IPS DF 6.9 (cell line): ENCODE measurements around the gene CACTIN.

Source experiments
- DNase-seq: peaks from one replicate; pipeline ENCODE4 v3.0.0-alpha.2; 2013; ENCODE audit warnings: low read depth, low spot score
- H3K27ac ChIP-seq: one replicate; pipeline ENCODE4 v1.5.1; 2013; ENCODE audit warnings: low read length, control low read depth
- H3K27me3 ChIP-seq: 2 replicates; pipeline ENCODE4 v1.6.1; 2013; ENCODE audit warnings: mild to moderate bottlenecking, low read length; ENCODE audit not compliant: control insufficient read depth, insufficient read depth
- H3K36me3 ChIP-seq: 2 replicates; pipeline ENCODE4 v1.6.1; 2013; ENCODE audit warnings: low read length; ENCODE audit not compliant: control insufficient read depth, insufficient read depth
- H3K4me1 ChIP-seq: 2 replicates; pipeline ENCODE4 v1.6.1; 2013; ENCODE audit warnings: low read length; ENCODE audit not compliant: control insufficient read depth, insufficient read depth
- H3K4me3 ChIP-seq: 2 replicates; pipeline ENCODE4 v1.5.1; 2013; ENCODE audit warnings: mild to moderate bottlenecking, low read length
- H3K9me3 ChIP-seq: 2 replicates; pipeline ENCODE4 v1.6.1; 2013; ENCODE audit warnings: low read length, inconsistent platforms; ENCODE audit not compliant: control insufficient read depth, insufficient read depth
- whole genome bisulfite sequencing: extraction: QIAGEN DNeasy Blood & Tissue Kit; methylation state at CpG from one replicate; pipeline ENCODE4 v1.1.7; 2013; ENCODE audit warnings: mixed read lengths, missing lambda C conversion rate; ENCODE audit not compliant: insufficient read length, insufficient coverage; 5-methylcytosine and 5-hydroxymethylcytosine counted together

CACTIN gene

DNA sequence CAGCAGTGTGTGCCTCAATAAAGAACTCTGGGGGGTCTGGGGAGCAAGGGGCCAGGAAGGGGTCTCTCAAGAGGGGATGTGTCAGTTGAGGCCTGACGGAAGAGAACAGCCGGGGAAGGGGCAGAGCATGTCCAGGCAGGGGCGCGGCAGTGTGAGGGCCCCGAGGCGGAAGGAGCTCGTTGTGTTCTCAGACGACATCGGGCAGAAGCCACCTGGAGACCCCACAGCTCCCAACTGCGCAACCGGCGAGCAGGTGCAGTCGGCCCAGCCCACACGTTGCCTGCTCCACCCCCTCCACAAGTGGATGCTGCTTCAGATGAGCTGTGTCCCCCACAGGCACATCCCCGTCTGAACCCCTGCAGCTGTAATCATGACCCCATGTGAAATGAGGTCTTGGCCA, 4.9 kb downstream of the CACTIN start:
- no peak overlapping the region for H3K27ac ChIP-seq
- peaks cover 6% of the 10 kb centered on the region for H3K36me3 ChIP-seq
- no peaks in the 10 kb centered on the region; the same call in 1 of the 2 replicates for H3K4me1 ChIP-seq
- no peaks in the 10 kb centered on the region for H3K27me3 ChIP-seq
- WGBS, result no CpG with 5 or more reads among the region's 15 CpGs
- no peak for DNase-seq
- no peak overlapping the region for H3K4me3 ChIP-seq
- no peaks in the 10 kb centered on the region for H3K9me3 ChIP-seq

DNA sequence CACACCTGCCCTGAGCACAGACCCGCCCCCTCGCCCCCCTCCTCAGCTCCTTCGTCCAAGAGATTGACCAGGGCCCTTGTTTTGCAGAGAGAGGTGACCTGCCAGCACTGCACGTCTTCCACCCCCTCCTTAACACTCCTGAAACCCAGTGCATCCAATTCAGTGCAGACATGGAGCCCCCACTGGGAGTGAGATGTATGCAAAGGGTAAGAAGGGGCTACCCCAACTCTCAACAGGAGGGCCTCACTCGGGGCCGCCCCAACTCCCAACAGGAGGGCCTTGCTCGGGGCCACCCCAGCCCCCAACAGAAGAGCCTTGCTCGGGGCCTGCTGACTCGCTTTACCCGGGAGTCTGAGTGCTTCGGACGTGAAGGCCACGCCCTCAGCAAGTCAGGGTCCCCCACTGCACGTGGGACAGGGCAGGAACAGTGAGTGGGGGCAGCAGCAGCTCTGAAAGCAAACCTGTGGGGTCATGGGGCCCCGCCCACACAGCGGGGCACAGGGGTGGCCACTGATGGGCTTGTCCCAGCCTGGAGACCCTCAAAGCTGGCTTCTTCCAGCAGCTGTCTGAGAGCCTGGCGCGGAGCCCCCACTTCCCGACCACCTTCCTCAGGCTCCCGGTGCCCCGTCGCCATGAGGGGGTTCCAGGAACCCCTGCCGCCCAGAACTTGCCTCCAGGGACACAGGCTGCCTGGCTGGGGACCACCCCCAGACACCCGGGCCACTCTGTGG, 5.6 kb downstream of the CACTIN start:
- peaks cover 6% of the 10 kb centered on the region for H3K36me3 ChIP-seq
- no peak overlapping the region for H3K27ac ChIP-seq

DNA sequence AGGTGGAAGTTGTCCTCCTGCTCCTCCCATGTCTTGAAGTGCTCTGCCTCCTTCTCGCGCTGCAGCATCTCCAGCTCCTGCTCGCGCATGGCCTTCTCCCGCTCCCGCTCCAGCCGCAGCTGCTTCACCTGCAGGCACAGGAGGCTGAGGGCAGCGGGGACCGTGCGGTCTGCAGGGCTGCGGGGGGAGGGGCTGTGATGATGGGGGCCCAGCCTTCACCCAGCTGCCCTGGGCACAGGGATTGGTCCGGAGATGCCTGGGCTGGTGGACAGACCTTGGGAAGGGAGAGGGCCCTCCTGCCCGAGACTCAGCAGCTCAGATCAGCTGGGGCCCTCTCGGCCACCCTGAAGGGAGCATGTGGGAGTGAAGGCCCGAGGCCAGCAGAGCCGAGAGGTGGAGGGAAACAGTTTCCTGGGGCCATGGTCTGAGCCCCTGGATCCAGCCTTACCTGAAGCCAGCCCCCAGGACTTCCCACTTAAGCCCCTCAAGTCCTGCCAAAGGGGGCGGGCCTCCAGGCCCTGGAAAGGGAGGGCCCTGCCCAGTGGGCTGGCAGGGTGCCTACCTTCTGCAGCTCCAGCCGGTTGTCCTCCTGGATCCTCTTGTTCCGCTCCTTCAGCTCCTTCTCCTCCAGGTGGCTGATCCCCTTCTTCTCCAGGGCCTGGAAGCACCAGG, 6.3 kb downstream of the CACTIN start:
- H3K9me3 ChIP-seq, result no peaks in the 10 kb centered on the region
- peaks cover 10% of the 10 kb centered on the region for H3K36me3 ChIP-seq
- WGBS, result no CpG with 5 or more reads among the region's 19 CpGs

More for the DNA sequence above, 5.6 kb downstream of the CACTIN start:
- H3K4me3 ChIP-seq, result no peak overlapping the region
- H3K27me3 ChIP-seq, result no peaks in the 10 kb centered on the region
- H3K9me3 ChIP-seq, result no peaks in the 10 kb centered on the region
- no CpG with 5 or more reads among the region's 24 CpGs for WGBS
- H3K4me1 ChIP-seq, result no peaks in the 10 kb centered on the region; the same call in 1 of the 2 replicates
- DNase-seq, result no peak

DNA sequence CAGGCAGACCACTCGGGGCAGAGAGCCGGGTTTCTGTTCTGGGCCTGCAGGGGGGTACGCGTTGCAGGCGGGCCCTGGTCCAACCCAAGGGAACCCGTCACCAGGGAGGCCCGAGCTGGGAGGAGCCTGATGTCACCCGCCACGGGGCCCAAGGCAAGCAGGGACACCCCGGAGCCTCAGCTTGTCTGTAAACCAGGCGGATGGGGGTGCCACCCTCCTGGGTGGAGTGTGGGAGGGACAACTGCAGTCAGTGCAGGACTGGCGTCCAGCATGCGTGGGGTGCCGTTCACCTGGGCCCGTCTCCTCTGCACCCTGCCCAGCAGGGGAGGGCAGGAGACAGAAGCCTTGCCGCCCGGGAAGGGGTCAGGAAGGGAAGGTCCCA, 7.0 kb downstream of the CACTIN start:
- H3K27ac ChIP-seq, result no peak overlapping the region
- peaks cover 12% of the 10 kb centered on the region for H3K36me3 ChIP-seq
- DNase-seq, result no peak
- no peaks in the 10 kb centered on the region; the same call in 1 of the 2 replicates for H3K4me1 ChIP-seq
- no peaks in the 10 kb centered on the region for H3K27me3 ChIP-seq
- no CpG with 5 or more reads among the region's 17 CpGs for WGBS
- no peaks in the 10 kb centered on the region for H3K9me3 ChIP-seq
- H3K4me3 ChIP-seq, result no peak overlapping the region

More for the DNA sequence above, 6.3 kb downstream of the CACTIN start:
- Histone ChIP-seq H3K4me3 (no peak overlapping the region), H3K27ac (no peak overlapping the region), H3K27me3 (no peaks in the 10 kb centered on the region), H3K4me1 (no peaks in the 10 kb centered on the region; the same call in 1 of the 2 replicates)
- DNase-seq, result no peak

DNA sequence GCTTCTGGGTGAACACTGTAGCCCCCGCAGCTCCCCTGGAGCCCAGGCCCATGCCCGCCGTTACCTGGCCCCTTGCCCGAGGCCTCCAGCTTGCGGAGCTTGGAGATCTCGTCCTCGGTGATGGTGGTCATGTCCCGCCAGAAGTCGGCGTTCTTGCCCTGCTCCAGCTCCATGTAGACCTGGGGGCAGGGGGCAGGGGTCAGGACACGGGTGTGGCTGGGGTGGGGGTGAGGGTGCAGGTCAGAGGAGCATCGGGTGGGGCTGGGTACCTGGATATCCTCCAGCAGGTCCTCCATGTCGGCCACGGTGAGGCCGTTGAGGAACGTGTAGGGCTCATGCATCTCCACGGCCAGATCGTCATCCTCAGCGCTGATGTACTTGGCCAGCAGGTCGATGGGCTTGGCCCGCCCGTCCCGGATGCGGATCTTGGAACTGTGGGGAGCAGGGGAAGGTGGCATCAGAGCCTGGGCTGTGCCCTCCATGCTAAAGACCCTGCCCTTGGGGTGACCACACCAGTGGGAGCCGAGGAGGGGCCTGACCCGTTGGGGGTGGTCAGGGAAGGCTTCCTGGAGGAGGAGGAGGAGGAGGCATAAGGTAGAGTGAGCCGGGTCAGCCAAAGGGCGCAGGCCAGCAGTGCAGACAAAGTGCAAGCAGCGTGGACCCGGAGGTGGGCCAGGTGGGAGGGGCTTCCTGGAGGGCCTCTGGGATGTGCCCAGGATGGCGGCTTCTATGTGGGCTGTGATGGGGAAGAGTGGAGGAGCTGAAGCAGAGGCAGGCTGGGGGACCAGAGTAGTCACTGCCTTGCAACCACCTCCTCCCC, 7.6 kb downstream of the CACTIN start:
- no peaks in the 10 kb centered on the region for H3K9me3 ChIP-seq
- no peak overlapping the region for H3K4me3 ChIP-seq
- H3K36me3 ChIP-seq, result peaks cover 12% of the 10 kb centered on the region
- H3K4me1 ChIP-seq, result no peaks in the 10 kb centered on the region; the same call in 1 of the 2 replicates
- WGBS, result no CpG with 5 or more reads among the region's 31 CpGs
- no peak overlapping the region for H3K27ac ChIP-seq
- H3K27me3 ChIP-seq, result no peaks in the 10 kb centered on the region
- DNase-seq, result no peak

DNA sequence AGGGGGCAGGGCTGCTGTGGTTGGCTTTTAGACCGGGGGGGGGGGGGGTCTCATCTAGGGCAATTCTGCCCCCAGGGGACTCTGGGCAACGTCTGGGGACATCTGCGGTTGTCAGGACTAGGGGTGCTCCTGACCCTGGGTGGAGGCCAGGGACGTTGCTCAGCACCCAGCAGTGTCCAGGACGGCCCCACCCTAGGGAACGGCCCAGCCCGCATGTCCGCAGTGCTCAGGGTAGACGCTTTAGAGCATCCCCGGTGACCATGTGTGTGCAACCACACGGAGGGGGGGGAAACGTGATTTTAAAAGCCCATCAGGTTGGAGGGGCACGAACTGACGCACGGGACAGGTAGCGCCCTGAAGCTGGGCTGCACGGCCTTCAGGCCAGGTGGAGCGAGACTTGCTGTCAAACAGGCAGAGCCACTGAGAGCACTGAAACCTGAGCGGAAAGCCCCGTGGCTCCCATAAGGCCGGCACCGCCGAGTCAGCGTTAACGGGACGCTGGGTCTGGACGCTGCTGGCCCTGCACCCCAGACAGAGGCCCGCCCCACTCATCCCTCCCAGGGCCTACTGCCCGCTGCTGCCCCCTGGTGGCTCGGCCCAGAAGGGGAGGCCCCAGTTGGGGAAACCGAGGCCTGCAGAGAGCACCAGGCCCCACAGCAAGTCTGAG, 8.3 kb downstream of the CACTIN start:
- no peaks in the 10 kb centered on the region for H3K27me3 ChIP-seq
- H3K4me3 ChIP-seq, result no peak overlapping the region
- whole genome bisulfite sequencing, result no CpG with 5 or more reads among the region's 31 CpGs
- no peaks in the 10 kb centered on the region; the same call in 1 of the 2 replicates for H3K4me1 ChIP-seq
- no peaks in the 10 kb centered on the region for H3K9me3 ChIP-seq
- no peak overlapping the region for H3K27ac ChIP-seq
- H3K36me3 ChIP-seq, result peaks cover 7% of the 10 kb centered on the region; the same call in 1 of the 2 replicates
- DNase-seq, result no peak

DNA sequence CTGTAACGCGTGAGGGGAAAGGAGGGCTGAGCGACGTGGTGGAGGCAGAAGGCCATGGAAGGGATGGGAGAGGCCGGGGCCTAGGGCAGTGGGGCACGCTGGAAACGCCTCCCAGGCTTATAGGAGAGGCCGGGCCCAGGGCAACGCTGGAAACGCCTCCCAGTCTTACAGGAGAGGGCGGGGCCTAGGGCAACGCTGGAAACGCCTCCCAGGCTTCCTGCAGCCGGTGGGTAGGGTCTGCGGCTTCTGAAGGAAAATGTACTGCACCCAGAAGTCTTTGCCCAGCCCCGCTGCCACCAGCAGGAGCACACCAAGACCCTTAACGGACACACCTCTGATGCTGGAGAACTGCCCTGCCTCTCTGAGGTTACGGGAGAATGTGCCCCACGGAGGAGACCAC, 9.1 kb downstream of the CACTIN start:
- Histone ChIP-seq H3K27me3 (no peaks in the 10 kb centered on the region), H3K27ac (no peak overlapping the region), H3K36me3 (peaks cover 7% of the 10 kb centered on the region; the same call in 1 of the 2 replicates), H3K9me3 (no peaks in the 10 kb centered on the region), H3K4me3 (no peak overlapping the region), H3K4me1 (no peaks in the 10 kb centered on the region; the same call in 1 of the 2 replicates)
- DNase-seq, result no peak
- WGBS, result no CpG with 5 or more reads among the region's 19 CpGs

DNA sequence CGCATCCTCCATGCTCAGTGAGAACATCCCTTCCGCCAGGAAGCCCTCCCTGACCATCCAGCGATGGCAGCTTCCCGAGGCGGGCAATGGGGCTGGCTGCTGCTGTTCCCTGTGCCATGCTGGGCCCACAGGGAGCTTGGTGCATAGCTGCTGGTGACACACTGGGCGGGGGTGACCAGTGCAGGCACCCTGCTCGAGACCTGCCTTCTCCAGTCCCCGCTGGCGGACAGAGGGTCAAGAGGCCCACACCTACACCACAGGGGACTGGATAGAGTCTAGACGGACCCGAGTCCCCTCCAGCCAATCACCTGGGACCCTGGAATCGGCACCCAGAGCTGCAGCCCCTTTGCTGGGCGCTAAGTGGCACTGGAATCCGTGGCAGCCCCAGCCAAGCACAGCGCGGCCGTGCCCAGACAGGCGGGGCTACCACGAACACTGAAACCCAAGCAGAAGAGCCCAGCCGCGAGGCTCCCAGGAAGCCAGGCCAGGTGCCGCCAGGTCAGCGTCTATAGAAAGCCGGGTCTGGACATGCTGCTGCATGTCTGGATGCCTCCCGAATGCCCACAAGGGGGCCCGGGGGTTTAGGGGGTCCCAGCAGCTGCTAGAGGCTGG, 11.0 kb downstream of the CACTIN start:
- H3K27ac ChIP-seq, result no peak overlapping the region
- no peaks in the 10 kb centered on the region; the same call in 1 of the 2 replicates for H3K4me1 ChIP-seq
- WGBS, result no CpG with 5 or more reads among the region's 26 CpGs
- H3K27me3 ChIP-seq, result no peaks in the 10 kb centered on the region
- no peak overlapping the region for H3K4me3 ChIP-seq
- DNase-seq, result no peak
- H3K36me3 ChIP-seq, result peaks cover 18% of the 10 kb centered on the region
- no peaks in the 10 kb centered on the region for H3K9me3 ChIP-seq

DNA sequence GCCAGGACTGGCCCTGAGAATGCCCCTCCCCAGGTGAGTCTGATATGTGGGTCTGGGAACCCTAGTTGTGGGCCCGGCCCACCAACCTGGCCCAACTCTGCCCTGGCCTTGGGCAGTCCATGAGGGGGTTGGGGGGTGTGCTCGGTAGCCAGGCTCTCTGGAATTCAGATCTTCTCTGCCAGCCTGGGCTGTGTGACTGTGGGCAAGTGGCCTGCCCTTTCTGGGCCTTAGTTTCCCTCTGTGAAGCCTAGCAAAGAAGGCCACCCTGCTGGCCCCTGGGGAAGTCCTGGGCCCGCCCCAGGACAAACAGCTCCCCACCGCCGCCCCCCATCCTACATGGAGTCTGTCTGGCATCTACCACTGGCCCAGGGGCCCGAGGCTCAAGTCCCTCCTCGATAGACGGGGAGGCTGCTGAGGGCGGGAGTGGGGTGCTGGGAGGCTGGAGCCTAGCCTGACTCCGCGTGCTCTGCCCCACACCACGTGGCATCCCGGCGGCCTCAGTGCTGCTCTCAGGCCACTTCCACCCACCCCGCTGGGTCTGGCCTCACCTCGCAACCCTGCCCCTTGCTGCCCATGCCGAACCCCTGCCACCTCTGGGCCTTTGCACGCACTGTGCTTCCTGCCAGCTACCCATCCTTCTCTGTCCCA, 11.6 kb downstream of the CACTIN start:
- Histone ChIP-seq H3K27me3 (no peaks in the 10 kb centered on the region), H3K36me3 (peaks cover 18% of the 10 kb centered on the region), H3K27ac (no peak overlapping the region), H3K4me3 (no peak overlapping the region), H3K9me3 (no peaks in the 10 kb centered on the region), H3K4me1 (no peaks in the 10 kb centered on the region; the same call in 1 of the 2 replicates)
- no peak for DNase-seq
- WGBS, result no CpG with 5 or more reads among the region's 18 CpGs
